T1000 (cell line): ENCODE data around the gene CDC6.

Source experiments
- DNase-seq: peaks from one replicate; lab custom pipeline; 2025; ENCODE audit warnings: mixed read lengths; lab: John Stamatoyannopoulos, UW

The CDC6 gene

GRCh38 chr17:40323391-40324381 lies 36.0 kb downstream of the CDC6 start:
- no peak for DNase-seq

DNA sequence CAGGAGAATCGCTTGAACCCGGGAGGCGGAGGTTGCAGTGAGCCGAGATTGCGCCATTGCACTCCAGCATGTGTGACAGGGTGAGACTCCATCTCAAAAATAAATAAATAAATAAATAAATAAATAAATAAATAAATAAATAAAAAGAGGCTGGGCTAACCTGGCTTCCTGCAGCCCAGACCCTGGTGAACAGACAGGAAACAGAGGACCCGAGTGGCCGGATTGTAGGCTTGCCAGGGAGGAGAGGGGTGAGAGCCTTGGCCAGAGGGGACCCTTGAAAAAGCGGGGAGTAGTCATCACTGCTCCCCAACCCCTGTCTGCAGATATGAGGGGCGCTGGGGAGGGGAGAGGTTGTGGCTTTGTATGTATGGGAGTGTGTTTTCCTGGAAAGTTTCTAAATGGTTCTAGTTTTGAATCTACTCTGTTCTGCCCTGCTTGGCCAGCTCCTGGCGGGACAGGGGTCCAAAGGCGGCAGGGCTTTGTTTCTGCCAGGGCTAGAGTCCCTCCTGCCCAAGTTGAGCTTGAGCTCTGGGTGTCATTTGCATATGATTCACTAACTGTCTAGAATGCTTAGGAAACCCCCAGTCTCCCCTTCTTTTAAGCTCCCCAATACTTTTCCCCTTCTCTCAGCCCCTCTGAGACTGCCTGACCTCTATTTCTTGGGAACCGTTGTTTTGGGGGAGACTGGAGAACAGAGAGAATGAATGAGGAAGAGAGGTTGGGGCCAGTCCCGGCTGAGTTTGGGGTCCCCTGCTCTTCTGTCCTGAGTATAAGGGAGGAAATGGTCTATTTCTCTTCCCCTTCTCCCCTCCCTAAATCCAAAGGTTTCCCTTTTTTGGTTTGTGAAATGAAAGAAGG lies 37.7 kb downstream of the CDC6 start:
- DNase-seq = no peak

- DNase-seq = no peak
Measured at GRCh38 chr17:40326014-40326831, 38.5 kb downstream of the CDC6 start.

DNA sequence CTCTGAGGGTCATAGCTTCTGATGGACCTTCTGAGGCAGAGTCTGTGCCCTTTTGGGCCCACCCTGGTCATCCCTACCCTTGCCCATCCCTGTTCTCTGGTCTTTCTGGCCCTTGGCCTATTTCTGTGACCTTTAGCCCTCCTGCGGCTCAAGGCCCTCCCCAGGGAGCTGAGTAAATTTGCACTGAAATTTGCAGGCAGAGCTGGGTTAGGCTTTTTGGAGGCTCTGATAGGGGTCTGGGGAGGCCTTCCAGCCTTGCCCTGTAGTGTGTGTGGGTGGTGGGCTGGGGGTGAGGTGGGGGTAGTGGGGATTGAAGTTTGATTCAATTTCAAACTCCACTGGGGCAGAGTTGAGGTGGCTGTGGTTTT lies 39.1 kb downstream of the CDC6 start:
- no peak for DNase-seq

- no peak for DNase-seq
Measured at GRCh38 chr17:40327244-40327729, 39.6 kb downstream of the CDC6 start.

GRCh38 chr17:40327735-40328385 lies 40.2 kb downstream of the CDC6 start:
- DNase-seq = no peak

GRCh38 chr17:40328386-40328766 lies 40.7 kb downstream of the CDC6 start:
- DNase-seq = no peak

GRCh38 chr17:40329839-40330794 lies 42.4 kb downstream of the CDC6 start:
- no peak for DNase-seq

- no peak for DNase-seq
Measured at GRCh38 chr17:40330850-40331470, 43.3 kb downstream of the CDC6 start.

DNA sequence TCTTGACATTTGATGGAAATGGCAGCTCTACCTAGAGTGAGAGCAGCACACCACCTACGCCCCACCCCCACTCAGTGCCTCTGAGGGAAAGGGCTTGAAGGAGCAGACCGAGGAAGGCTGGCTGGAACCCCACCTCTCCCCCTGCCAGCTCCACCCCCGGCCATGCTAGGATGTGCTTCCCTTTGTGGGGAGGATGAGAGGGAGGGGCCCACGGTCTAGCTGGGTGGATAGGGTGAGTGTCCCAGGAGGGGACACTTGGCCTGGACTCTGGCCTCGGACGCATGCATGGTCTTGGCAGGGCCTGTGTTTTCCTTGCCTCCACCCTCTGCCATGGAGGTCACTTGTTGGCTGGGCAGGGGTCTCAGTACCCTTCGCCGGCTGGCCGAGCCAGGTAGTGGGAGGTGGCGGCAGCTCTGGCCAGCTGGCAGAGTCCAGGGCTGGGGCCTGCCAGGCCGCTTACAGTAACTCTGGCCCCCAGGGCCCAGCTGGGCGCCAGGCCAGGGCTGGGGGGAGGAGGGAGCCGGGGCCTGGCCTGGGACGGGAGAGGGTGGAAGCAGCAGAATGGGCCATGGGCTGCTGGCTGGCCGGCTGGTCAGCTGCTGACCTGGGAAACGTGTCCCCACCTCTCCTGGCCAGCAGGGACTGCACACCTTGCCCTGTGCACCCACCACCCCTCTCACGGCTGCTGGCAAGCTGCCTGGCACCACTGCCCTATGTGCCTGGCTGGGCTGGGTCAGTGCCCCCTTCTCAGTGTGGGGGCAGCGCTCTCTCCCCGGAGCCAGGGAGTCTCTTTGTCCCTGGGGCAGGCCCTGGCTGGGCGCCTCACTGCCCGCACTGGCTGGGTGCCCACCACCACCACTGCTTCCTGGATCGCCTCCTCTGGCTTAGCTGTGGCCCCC lies 44.3 kb downstream of the CDC6 start:
- DNase-seq = no peak

- no peak for DNase-seq
Measured at GRCh38 chr17:40333781-40334448, 46.2 kb downstream of the CDC6 start.

- no peak for DNase-seq
Measured at GRCh38 chr17:40335620-40336019, 47.9 kb downstream of the CDC6 start.

DNA sequence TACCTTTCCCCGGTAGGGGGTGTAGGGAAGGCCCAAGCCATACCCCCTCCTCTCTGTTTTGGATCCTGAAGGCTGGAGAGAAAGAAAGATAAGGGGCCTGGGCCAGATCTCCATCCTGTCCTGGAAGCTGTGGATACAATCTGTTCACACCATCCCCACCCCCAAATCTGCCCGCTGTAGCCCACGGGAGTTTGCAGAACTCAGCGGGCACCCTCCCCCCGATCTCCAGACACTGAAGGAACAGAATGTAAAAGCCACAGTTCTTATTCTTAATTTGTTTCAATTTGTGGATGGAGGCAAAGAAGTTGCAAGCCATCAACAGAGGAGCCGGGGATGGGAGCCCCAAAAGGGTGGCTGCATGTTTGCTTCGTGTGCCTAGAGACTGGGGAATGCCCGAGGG lies 49.7 kb downstream of the CDC6 start:
- no peak for DNase-seq

GRCh38 chr17:40338058-40338457 lies 50.4 kb downstream of the CDC6 start:
- no peak for DNase-seq

DNA sequence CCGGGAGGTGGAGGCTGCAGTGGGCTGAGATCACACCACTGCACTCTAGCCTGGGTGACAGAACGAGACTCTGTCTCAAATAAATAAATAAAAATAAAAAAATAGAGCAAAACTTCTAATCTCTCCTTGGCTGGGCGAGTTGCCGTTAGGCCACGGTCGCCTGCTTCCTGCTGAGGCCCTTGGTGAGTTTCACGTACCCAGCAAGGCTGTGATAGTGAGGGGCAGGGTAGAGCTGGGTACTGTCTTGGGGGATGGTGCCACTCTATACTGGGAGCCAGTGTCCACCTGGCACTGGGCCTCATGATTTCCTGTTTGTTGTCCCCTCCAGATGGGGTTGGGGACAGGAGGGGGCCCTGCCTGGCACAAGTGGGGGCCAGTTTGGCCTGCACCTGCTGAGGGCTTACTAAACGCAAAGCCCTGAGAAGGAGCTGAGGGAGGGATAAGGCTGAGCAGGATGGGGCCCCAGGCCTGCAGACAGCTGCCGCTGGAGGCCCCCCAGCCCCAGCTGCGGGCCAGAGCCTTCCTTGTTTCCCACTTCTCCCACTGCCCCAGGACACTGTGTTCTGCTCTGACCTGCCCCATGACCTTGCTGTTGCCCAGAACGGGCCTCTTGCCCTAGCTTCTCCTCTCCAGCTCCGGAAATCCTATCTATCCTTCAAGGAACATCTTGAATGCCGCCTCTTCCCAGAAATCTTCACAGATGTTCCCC lies 51.4 kb downstream of the CDC6 start:
- no peak for DNase-seq

GRCh38 chr17:40340327-40340726 lies 52.6 kb downstream of the CDC6 start:
- DNase-seq = no peak
